Transverse colon (tissue), 4 donors: Measurements from ENCODE around the gene RASA4B. TPM values are rescaled to one million over a fixed set of nuclear protein-coding genes. Genes with fewer than 3 reads are reported as not detected.
"Not testable (repeated sequence)": the region's sequence is repeated elsewhere in the genome, so short reads cannot be mapped to it uniquely, and the experiment has no call there.

Experiments used
- DNase-seq: peaks from one replicate; pipeline ENCODE4 v3.0.0-alpha.2; 2019
- H3K27ac ChIP-seq, 4 donors: fragments of 200-600 bp; sonication (generic); 2 replicates each; pipeline ENCODE4 v1.5.1; 2016 to 2018; ENCODE audit warnings: inconsistent platforms in 4 of 4
- H3K27me3 ChIP-seq: fragments of 200-600 bp; sonication (generic); 2 replicates; pipeline ENCODE4 v1.5.1; 2017; ENCODE audit warnings: inconsistent platforms
- H3K36me3 ChIP-seq, 4 donors: fragments of 200-600 bp; sonication (generic); 2 replicates each; pipeline ENCODE4 v1.5.1; 2017 to 2019; ENCODE audit warnings: inconsistent platforms in 4 of 4
- H3K4me1 ChIP-seq, 4 donors: fragments of 200-600 bp; sonication (generic); 2 replicates each; pipeline ENCODE4 v1.5.1; 2017 to 2020; ENCODE audit warnings: inconsistent platforms in 4 of 4
- H3K4me3 ChIP-seq, 4 donors: fragments of 200-600 bp; sonication (generic); 1 replicate in 1 of 4; 2 replicates in 3 of 4; pipeline versions ENCODE4 v1.5.1 to v1.6.1; 2017 to 2019; ENCODE audit warnings: inconsistent platforms in 4 of 4
- H3K9me3 ChIP-seq, 2 donors: fragments of 200-600 bp; sonication (generic); 2 replicates each; pipeline ENCODE4 v1.5.1; 2017 to 2019; ENCODE audit warnings: inconsistent platforms in 2 of 2
- EP300 ChIP-seq: sonication (generic); formaldehyde crosslinking; IDR thresholded peaks from one replicate; pipeline ENCODE4 v1.6.1; 2017; ENCODE audit warnings: antibody characterized with exemption, low read depth
- POLR2A ChIP-seq: fragments of 450-650 bp; IDR thresholded peaks from one replicate; pipeline ENCODE4 v1.6.1; 2016; ENCODE audit warnings: antibody characterized with exemption, mild to moderate bottlenecking, moderate library complexity
- POLR2AphosphoS5 ChIP-seq, 3 donors: sonication (generic); formaldehyde crosslinking; IDR thresholded peaks; one replicate each; pipeline ENCODE4 v1.6.1; 2016; ENCODE audit warnings: antibody characterized with exemption in 3 of 3
- WGBS, 2 donors: methylation state at CpG; one replicate each; pipeline ENCODE4 v1.1.5; 2018; ENCODE audit warnings: low coverage in 1 of 2; 5-methylcytosine and 5-hydroxymethylcytosine counted together
- in situ Hi-C, 4 donors: fragments of 200-750 bp; cut with MboI; loops; one replicate each; pipeline versions ENCODE4 v1.15.0 to v1.15.1; 2017; ENCODE audit warnings: low sequenced_read_pairs in 3 of 4, low pct_ligation_motif_present in 1 of 4, low pct_unique_long_range_greater_than_20kb in 1 of 4
- intact Hi-C: fragments of 100-400 bp; cut with DNase I; formaldehyde crosslinking; loops from one replicate; pipeline ENCODE4 v1.15.1; 2023; ENCODE audit warnings: low total_unique reads
- total RNA-seq, 4 donors: library from RNA; depleted of rRNA; stranded (reverse); fragments of >200 nt; gene quantifications; one replicate each; pipeline ENCODE4 v1.1.0, GENCODE V29; 2016
- TF ChIP-seq, protein P1 (sequence below), 5 experiments: fragments of 200-600 bp in 3 of 5; fragments of 450-650 bp in 2 of 5; sonication (generic) in 3 of 5; IDR thresholded peaks; 1 replicate in 2 of 5; 2 replicates in 3 of 5; pipeline ENCODE4 v1.5.1; 2016 to 2017; ENCODE audit warnings: antibody characterized with exemption in 5 of 5, inconsistent platforms in 3 of 5, mild to moderate bottlenecking in 2 of 5, moderate library complexity in 1 of 5

Gene RASA4B
- total RNA-seq, 4 donors from 2014 or later: 10.9 to 41.9 (median 19.8) TPM

DNA sequence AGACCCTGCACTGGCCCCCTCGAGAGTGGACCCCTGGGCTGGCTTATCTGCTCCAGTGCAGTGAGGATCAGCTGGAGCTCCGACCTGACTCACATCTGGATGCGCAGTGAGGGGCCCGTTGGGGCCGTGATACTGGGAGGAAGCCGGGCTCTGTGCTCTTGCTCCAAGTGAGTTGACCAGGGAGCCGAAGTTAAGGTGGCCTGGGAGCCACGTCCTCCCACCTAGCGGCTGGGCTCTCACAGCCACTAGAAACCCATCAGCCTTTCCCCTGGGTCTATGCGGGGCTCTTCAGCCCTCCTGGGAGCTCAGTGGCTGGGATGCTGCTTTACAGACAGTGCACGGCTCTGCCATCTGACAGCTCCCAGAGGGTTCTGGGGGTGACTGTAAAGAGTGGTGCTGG is 62.0 kb downstream of the RASA4B start:
- WGBS, 2 donors: 87% methylated on average over 11 of the region's 11 CpGs; no CpG with 5 or more reads in 1 of the 2 donors
- in situ Hi-C loops: loop anchor here in 1 of 4 donors (10.0 kb wide), 1 partner anchor 51 kb away; no protein-coding TSS in a partner anchor

DNA sequence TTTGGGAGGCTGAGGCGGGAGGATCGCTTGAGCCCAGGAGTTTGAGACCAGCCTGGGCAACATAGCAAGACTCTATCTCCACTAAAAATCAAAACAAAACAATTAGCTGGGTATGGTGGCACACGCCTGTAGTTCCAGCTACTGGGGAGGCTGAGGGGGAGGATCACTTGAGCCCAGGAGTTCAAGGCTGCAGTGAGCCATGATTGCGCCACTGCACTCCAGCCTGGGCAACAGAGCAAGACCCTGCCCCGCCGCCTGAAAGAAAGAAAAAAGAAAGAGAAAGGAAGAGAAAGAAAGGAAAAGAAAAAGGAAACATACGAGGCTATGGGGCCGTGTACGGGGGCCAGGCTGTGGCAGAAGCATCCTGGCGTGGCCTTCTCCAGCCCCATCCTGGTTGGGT is 62.6 kb downstream of the RASA4B start:
- H3K27ac ChIP-seq, intact Hi-C loops, H3K27me3 ChIP-seq, DNase-seq, H3K9me3 ChIP-seq, H3K4me3 ChIP-seq, H3K4me1 ChIP-seq: not testable (repeated sequence)
- 89% methylated on average over 10 of the region's 10 CpGs; no CpG with 5 or more reads in 1 of the 2 donors for WGBS, 2 donors
- peaks cover 0 to 28% (median 8%) of the 10 kb centered on the region in 4 donors for H3K36me3 ChIP-seq
- in situ Hi-C loops: loop anchor here in 1 of 4 donors (10.0 kb wide), 1 partner anchor 50 kb away; no protein-coding TSS in a partner anchor

More for the DNA sequence above, 62.0 kb downstream of the RASA4B start:
- no peaks in the 10 kb centered on the region for H3K27me3 ChIP-seq
- no peaks in the 10 kb centered on the region for H3K4me1 ChIP-seq
- DNase-seq: no peak
- TF ChIP-seq EP300 (no peak), POLR2AphosphoS5 (IDR thresholded peaks at IDR 0.05) (no peak), POLR2A (no peak)
- TF ChIP-seq, protein P1, sequence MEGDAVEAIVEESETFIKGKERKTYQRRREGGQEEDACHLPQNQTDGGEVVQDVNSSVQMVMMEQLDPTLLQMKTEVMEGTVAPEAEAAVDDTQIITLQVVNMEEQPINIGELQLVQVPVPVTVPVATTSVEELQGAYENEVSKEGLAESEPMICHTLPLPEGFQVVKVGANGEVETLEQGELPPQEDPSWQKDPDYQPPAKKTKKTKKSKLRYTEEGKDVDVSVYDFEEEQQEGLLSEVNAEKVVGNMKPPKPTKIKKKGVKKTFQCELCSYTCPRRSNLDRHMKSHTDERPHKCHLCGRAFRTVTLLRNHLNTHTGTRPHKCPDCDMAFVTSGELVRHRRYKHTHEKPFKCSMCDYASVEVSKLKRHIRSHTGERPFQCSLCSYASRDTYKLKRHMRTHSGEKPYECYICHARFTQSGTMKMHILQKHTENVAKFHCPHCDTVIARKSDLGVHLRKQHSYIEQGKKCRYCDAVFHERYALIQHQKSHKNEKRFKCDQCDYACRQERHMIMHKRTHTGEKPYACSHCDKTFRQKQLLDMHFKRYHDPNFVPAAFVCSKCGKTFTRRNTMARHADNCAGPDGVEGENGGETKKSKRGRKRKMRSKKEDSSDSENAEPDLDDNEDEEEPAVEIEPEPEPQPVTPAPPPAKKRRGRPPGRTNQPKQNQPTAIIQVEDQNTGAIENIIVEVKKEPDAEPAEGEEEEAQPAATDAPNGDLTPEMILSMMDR (IDR thresholded peaks at IDR 0.05): no peak
- intact Hi-C loops: no loop called here
- peaks cover 0 to 28% (median 8%) of the 10 kb centered on the region in 4 donors for H3K36me3 ChIP-seq
- no peak overlapping the region for H3K4me3 ChIP-seq
- no peaks in the 10 kb centered on the region for H3K9me3 ChIP-seq
- H3K27ac ChIP-seq: no peak overlapping the region

DNA sequence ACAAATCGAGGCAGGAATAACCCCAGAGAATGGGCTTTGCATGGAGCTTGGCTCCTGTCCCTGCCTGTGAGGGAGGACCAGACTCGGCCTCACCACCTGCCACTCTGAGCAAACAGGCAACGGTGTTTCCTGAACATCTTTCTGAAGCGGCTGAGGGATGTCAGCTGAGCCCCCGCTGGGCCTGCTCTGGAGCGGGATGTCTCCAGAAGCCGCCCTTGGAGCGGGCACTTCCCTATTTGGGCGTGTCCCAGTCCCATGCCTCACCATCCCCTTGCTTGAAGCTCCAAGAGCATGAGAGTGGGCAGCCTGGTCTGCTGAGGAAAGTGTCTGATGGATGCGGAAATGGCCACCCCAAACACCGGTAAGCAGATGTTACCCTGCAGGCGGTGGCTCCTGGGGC is 63.1 kb downstream of the RASA4B start:
- in situ Hi-C loops: loop anchor here in 1 of 4 donors (10.0 kb wide), 1 partner anchor 50 kb away; no protein-coding TSS in a partner anchor
- peaks cover 0 to 28% (median 8%) of the 10 kb centered on the region in 4 donors for H3K36me3 ChIP-seq
- DNase-seq: no peak
- intact Hi-C loops: no loop called here
- no peak overlapping the region for H3K4me3 ChIP-seq
- 55% methylated on average over 11 of the region's 12 CpGs; no CpG with 5 or more reads in 1 of the 2 donors for WGBS, 2 donors
- TF ChIP-seq POLR2A (no peak), POLR2AphosphoS5 (IDR thresholded peaks at IDR 0.05) (no peak), EP300 (no peak)
- TF ChIP-seq, protein P1 (IDR thresholded peaks at IDR 0.05): no peak
- no peak overlapping the region for H3K27ac ChIP-seq
- H3K27me3 ChIP-seq: no peaks in the 10 kb centered on the region
- no peaks in the 10 kb centered on the region for H3K4me1 ChIP-seq
- H3K9me3 ChIP-seq: no peaks in the 10 kb centered on the region

DNA sequence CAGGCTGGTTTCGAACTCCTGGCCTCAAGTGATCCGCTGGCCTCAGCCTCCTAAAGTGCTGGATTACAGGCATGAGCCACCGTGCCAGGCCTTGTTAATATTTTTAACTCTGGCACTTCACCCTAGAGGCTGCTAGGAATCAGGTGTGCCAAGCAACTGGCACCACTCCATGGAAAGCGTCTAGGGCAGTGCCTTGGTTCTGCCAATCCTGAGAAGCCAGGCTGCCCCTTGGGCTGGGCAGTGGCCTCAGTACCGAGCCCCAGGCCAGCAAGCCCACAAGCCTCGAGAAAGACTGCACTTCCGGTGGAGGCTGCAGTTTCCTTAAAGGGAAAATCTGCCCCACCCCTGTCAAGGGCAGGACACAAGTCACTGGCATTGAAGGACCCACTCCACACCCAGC is 64.3 kb downstream of the RASA4B start:
- no peak for DNase-seq
- 86 to 100% methylated on average over 1 to 7 of the region's 7 CpGs for WGBS, 2 donors
- H3K27ac ChIP-seq: no peak overlapping the region
- intact Hi-C loops: no loop called here
- in situ Hi-C loops: loop anchor here in 1 of 4 donors (10.0 kb wide), 1 partner anchor 49 kb away; no protein-coding TSS in a partner anchor
- peaks cover 0 to 18% (median 8%) of the 10 kb centered on the region in 4 donors for H3K36me3 ChIP-seq
- H3K4me1 ChIP-seq: no peaks in the 10 kb centered on the region
- TF ChIP-seq, protein P1 (IDR thresholded peaks at IDR 0.05): no peak
- no peak for TF ChIP-seq POLR2AphosphoS5 (IDR thresholded peaks at IDR 0.05)
- no peak for TF ChIP-seq POLR2A
- TF ChIP-seq EP300: no peak
- H3K27me3 ChIP-seq: no peaks in the 10 kb centered on the region
- no peaks in the 10 kb centered on the region for H3K9me3 ChIP-seq
- H3K4me3 ChIP-seq: no peak overlapping the region
